ENCODE results near the gene KIF6.

Gene KIF6

DNA sequence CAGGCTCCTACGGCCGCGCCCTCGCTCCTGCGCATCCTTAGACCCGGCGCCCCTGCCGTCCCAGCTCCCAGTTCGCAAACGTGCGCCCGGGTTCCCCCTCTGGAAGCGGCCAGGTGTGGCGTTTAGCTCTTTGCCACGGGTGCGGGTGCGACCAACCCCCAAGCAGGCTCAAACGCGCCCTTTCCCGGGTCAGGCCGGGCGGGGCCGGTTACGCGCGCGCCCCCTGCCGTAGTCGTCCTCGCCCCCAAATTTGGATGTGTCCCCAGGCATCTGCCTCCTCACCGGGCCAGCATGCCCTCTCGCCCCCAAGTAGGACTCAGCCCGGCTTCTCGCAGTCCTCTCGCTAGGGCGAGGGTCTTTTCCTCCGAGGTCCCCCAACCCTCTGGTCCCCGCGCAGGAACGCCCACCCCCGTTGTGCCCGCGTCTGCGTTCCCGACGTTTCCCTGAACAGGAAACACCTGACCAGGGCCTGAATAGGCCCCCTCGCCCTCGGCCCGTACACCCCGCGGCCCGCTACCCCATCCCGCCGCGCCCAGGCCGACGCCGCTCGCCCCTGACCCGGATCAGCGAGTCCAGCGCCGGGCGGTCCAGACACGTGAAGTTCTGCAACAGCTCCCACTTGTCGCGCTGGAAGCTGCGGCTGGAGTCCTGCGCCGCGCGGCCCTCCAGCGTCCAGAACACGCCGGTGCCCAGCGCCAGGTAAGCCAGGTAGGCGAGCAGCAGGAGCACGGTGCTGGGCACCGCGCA lies 411.5 kb downstream of the KIF6 start:
- Histone ChIP-seq H2AFZ (ENCODE audit: low read depth, low read length, severe bottlenecking) (no peak overlapping the region), H3K27me3 (ENCODE audit: low read length) (no peaks in the 10 kb centered on the region), H3K36me3 (ENCODE audit: low read length) (no peaks in the 10 kb centered on the region), H3K9me3 (ENCODE audit: insufficient read depth, low read length) (no peaks in the 10 kb centered on the region), H3F3A (ENCODE audit: insufficient read depth) (no peaks in the 10 kb centered on the region), H3K79me2 (ENCODE audit: insufficient read depth, low read length) (no peaks in the 10 kb centered on the region), H3K9ac (ENCODE audit: low read length) (no peak overlapping the region), H3K9me2 (replicated peaks; ENCODE audit: insufficient read depth, low read length) (no peaks in the 10 kb centered on the region), H3K27ac (ENCODE audit: low read depth, low read length) (no peak overlapping the region), H3K4me3 (ENCODE audit: insufficient read depth, low read length, poor library complexity, severe bottlenecking) (no peak overlapping the region), H3K4me2 (ENCODE audit: low read depth, low read length, poor library complexity, severe bottlenecking) (no peak overlapping the region), H4K20me1 (ENCODE audit: low read depth, low read length) (no peaks in the 10 kb centered on the region)
- TF ChIP-seq EZH2phosphoT487 (conservative IDR thresholded peaks at IDR 0.05; ENCODE audit: low read length) (no peak), CTCF (IDR thresholded peaks at IDR 0.05; ENCODE audit: insufficient read depth, low read length, poor library complexity, severe bottlenecking) (no peak)

- Histone ChIP-seq H3K4me2 (ENCODE audit: low read depth, low read length, poor library complexity, severe bottlenecking) (no peak overlapping the region), H3K27ac (ENCODE audit: low read depth, low read length) (no peak overlapping the region), H3K9me3 (ENCODE audit: insufficient read depth, low read length) (no peaks in the 10 kb centered on the region), H3K36me3 (ENCODE audit: low read length) (no peaks in the 10 kb centered on the region), H2AFZ (ENCODE audit: low read depth, low read length, severe bottlenecking) (no peak overlapping the region), H3K9me2 (replicated peaks; ENCODE audit: insufficient read depth, low read length) (no peaks in the 10 kb centered on the region), H3K9ac (ENCODE audit: low read length) (no peak overlapping the region), H4K20me1 (ENCODE audit: low read depth, low read length) (no peaks in the 10 kb centered on the region), H3F3A (ENCODE audit: insufficient read depth) (no peaks in the 10 kb centered on the region), H3K79me2 (ENCODE audit: insufficient read depth, low read length) (no peaks in the 10 kb centered on the region), H3K4me3 (ENCODE audit: insufficient read depth, low read length, poor library complexity, severe bottlenecking) (no peak overlapping the region), H3K27me3 (ENCODE audit: low read length) (no peaks in the 10 kb centered on the region)
- TF ChIP-seq CTCF (IDR thresholded peaks at IDR 0.05; ENCODE audit: insufficient read depth, low read length, poor library complexity, severe bottlenecking) (no peak), EZH2phosphoT487 (conservative IDR thresholded peaks at IDR 0.05; ENCODE audit: low read length) (no peak)
These were observed 412.2 kb downstream of the KIF6 start for GRCh38 chr6:39312912-39313525.

DNA sequence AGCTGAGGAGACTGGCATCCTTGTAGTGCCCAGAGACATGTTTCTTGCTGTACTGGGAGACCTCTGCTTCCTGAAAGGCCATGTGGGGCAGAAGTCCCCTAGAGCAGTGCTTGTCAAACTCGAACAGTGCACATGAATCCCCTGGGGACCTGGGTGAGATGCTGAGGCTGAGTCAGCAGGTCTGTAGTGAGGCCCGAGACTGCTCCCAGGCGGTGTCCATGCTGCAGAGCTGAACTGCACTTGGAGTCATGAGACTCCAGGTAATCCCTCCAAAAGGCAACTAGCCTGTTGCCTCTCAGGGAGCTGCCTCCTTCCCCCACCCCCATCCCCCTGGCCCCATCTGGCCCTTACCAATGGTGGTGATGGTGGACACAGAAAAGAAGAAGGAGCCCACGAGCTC lies 414.7 kb downstream of the KIF6 start:
- Histone ChIP-seq H3K27me3 (ENCODE audit: low read length) (no peaks in the 10 kb centered on the region), H3K4me2 (ENCODE audit: low read depth, low read length, poor library complexity, severe bottlenecking) (no peak overlapping the region), H2AFZ (ENCODE audit: low read depth, low read length, severe bottlenecking) (no peak overlapping the region), H3K9me3 (ENCODE audit: insufficient read depth, low read length) (no peaks in the 10 kb centered on the region), H3K27ac (ENCODE audit: low read depth, low read length) (no peak overlapping the region), H3K9ac (ENCODE audit: low read length) (no peak overlapping the region), H3K9me2 (replicated peaks; ENCODE audit: insufficient read depth, low read length) (no peaks in the 10 kb centered on the region), H3K36me3 (ENCODE audit: low read length) (no peaks in the 10 kb centered on the region), H3K4me3 (ENCODE audit: insufficient read depth, low read length, poor library complexity, severe bottlenecking) (no peak overlapping the region), H3F3A (ENCODE audit: insufficient read depth) (no peaks in the 10 kb centered on the region), H3K79me2 (ENCODE audit: insufficient read depth, low read length) (no peaks in the 10 kb centered on the region), H4K20me1 (ENCODE audit: low read depth, low read length) (no peaks in the 10 kb centered on the region)
- TF ChIP-seq EZH2phosphoT487 (conservative IDR thresholded peaks at IDR 0.05; ENCODE audit: low read length) (no peak), CTCF (IDR thresholded peaks at IDR 0.05; ENCODE audit: insufficient read depth, low read length, poor library complexity, severe bottlenecking) (no peak)
